ENCODE measurements around the gene LPP.
A peak's percentile ranks its signal among the peaks of the same experiment; 100 is the strongest.

DNA sequence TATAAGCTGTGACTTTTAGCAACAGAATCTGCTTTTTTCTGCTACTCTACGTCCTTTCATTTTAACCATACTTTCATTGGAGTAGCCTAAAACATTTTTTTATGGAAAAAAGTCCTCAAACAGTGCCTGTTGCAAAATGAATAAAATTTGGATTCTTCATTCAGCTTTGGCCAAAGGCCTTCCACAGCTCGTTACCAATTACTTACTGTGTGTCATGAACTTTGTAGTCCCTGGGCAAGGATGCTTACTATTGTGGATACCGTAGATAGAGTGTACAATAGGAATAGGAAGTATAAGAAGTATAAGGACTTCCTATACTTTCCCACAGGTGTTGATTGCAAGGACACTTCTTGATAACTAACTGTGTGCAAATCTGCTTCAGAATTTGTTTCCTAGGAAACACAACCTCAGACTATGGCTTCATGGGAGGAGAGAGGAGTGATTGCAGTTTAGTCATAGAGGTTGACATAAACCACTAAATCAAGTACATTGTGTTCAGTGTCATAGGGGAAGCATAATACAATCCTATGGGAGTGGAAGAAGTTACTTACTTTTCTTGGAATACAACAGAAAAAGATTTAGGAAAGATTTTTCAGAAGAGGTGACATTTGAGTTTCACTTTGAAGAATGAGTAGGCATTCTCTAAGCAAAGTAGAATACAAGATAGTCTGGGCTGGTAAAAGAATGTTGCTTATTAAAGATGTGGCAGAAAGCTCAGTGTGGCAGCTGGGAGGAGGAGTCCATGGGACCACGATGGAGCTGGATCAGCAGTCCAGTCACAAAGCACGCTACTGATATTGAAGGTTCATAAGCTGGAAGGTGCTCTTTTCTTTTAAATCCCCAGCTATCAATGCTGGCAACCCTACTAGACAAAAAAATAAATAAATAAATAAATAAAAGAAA, 708.1 kb downstream of the LPP start:
- TF ChIP-seq, protein P1, sequence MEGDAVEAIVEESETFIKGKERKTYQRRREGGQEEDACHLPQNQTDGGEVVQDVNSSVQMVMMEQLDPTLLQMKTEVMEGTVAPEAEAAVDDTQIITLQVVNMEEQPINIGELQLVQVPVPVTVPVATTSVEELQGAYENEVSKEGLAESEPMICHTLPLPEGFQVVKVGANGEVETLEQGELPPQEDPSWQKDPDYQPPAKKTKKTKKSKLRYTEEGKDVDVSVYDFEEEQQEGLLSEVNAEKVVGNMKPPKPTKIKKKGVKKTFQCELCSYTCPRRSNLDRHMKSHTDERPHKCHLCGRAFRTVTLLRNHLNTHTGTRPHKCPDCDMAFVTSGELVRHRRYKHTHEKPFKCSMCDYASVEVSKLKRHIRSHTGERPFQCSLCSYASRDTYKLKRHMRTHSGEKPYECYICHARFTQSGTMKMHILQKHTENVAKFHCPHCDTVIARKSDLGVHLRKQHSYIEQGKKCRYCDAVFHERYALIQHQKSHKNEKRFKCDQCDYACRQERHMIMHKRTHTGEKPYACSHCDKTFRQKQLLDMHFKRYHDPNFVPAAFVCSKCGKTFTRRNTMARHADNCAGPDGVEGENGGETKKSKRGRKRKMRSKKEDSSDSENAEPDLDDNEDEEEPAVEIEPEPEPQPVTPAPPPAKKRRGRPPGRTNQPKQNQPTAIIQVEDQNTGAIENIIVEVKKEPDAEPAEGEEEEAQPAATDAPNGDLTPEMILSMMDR (IDR thresholded peaks at IDR 0.05) = no peak
- TF ChIP-seq EP300 (IDR thresholded peaks at IDR 0.05) = no peak
- TF ChIP-seq POLR2A (IDR thresholded peaks at IDR 0.05; ENCODE audit: low read depth) = no peak
- peak in 1 of 2 donors; percentile 15 for TF ChIP-seq POLR2AphosphoS5 (IDR thresholded peaks at IDR 0.05)
